Measurements from ENCODE around the gene ARHGAP8.
"Not testable (repeated sequence)": the region's sequence is repeated elsewhere in the genome, so short reads cannot be mapped to it uniquely, and the experiment has no call there.

ARHGAP8 gene

DNA sequence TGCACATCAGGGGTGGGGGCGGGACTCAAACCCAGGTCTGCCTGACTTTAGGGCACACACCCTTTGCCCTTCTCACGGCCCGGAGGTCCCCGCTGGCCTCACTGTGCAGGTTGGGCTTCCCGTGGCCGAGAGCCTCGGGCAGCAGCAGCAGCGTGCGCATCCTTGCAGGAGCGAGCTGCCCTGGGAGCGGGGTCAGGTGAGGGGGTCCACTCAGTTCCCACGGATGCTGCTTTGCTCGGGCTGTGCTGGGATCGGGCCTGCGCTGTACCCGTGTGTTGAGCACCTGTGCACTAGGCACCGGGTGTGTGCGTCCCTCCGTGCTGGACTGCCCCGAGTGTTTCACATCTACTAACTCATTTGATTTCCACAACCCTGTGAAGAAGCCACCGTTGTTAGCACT is 25.2 kb upstream of the ARHGAP8 start:
- DNase-seq = no peak

DNA sequence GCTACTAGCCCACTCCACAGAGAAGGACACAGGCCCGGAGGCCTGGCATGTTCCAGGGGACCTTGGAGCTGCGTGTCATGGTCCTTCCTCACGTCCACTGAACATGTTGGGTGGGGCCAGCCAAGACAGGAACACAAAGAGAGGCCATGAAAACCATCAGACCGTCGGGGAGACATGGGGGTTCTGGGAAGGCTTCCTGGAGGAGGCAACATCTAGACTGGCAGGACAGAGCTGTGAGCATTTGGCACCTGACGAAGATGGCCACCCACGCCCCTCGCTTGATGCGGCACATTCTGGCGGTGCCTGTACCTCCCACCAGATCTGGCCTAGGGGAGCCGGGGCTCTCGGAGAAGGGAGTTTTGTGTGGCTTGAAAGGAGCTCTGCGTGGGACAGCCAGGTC is 24.7 kb upstream of the ARHGAP8 start:
- no peak for DNase-seq

DNA sequence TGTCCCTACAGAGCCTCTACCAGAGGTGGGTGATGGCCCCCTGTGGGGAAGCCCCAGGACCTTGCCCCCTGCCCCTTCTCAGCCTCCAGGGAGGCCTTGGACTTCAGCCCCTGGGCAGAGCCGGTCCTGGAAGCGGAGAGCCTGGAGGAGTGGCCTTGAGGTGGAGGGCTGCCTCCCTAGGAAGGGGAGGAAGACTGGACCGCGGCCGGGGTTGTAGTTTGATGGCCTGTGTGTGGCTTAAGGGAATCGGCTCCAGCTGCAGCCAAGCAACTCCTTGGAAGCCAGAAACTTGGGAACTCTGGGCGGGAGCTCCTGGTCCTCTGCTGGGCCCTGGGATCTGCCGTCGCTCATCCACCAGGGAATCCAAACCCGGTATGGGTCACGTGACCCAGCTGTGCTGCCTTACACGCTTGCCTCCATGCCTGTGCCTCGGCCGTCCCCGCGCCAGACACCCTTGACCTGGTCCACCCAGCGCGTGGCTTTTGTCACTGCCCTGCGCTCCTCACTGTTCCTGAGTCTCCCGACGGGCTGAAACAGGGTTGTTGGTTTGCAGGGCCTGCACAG is 23.5 kb upstream of the ARHGAP8 start:
- DNase-seq = no peak

DNA sequence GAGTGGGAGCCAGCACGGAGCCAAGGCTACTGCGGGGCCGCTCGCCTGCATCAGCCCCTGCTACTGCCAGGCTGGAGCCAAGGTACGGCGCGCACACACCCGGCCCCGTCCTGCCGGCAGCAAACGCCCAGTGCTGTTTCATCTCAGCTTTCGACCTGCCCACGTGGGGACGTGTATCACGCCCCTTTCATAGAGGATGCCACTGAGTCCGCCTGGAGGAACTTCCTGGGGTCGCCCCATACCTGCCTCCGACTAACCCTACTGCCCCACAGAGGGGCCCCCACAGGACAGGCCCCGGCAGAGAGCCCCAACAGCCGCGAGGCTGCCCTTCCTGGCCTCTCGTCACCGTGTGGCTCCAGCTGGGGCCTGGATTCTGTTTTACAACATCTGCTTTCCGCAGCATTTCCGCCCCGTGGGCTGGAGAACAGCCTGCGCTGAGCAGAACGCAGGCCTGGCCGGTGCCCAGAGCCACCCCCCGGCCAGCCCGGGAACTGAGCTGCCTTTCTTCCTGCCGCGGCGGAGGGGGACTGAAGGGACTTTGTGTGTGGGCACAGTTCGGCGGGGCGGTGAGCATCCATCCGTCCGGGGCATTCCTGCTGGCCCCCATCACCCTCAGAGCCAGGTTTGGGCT is 22.9 kb upstream of the ARHGAP8 start:
- no peak for DNase-seq

DNA sequence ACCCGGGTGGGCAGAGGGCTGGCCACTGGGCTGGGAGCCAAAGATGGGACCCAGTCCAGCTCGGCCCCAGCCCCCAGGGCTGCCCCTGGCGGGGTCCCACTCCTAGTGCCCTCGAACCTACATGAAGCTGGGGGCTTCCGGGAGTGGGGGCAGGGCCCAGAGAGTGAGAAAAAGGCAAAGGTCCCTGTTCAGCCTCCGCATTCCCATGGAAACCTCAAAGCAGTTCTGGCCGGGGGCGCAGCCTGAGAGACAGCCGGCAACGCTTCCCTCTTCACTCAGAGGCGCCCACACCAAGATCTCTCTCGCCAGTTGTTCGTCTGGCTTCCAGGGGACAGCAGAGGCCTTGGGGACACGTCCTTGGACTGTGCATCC is 22.4 kb upstream of the ARHGAP8 start:
- DNase-seq = no peak

DNA sequence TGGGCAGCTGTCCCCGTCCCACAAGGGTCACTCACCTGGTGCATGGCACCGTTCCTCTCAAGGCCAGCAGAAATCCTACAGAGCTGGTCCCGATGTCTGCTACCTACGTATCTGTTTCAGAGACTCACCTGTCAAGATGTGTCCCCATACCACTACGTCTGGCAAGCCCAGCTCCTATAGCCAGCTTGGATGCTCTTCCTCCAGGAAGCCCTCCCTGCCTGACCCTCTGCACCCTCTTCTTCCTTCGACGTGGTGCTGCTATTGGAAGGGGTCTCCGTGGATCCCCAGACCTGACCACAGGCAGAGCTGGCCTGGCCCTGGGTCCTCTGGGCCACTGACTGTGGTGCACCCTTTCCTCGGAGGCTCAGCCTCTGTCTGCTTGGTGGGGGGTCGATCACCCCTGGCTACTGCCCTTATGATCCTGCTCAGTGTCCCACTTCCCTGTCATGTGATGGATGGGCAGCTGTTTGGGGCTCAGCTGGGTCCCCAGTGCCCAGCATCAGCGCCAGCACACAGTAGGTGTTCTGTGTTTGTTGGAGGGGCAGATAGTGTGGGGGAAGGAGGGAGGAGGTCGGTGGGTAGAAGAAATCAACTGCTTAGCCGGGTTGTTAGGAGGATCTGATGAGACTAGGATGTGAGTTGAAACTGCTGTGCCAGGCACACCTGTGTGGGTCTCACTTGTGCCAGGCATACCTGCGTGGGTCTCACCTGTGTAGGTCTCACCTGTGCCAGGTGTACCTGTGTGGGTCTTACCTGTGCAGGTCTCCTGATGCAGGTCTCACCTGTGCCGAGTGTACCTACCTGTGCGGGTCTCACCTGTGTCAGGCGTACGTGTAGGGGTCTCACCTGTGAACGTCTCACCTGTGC is 21.7 kb upstream of the ARHGAP8 start:
- DNase-seq = no peak

DNA sequence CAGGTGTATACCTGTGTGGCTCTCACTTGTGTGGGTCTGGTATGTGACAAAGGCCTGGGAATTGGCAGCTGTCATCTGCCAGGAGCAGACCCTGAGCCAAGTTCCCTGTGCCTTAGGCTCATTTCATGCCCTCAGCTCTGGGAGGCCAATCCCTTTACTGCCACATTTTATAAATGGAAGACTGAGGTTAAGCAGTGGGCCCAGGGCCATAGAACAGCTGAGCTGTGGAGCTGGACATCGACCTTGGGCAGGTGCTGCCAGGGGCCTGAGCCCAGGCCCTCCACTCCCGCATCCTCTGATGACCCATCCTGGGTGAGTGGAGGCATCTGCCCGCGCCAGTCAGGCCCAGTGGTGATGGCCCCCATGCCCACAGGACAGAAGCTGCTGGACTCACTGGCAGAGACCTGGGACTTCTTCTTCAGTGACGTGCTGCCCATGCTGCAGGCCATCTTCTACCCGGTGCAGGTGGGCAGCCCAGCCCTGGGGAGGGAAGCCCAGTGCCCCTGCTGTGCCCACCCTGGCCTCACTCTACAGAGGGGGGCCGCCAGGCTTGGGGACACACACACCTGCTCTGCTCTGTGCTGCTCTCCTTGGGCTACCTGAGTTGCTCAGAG is 20.9 kb upstream of the ARHGAP8 start:
- DNase-seq = no peak

DNA sequence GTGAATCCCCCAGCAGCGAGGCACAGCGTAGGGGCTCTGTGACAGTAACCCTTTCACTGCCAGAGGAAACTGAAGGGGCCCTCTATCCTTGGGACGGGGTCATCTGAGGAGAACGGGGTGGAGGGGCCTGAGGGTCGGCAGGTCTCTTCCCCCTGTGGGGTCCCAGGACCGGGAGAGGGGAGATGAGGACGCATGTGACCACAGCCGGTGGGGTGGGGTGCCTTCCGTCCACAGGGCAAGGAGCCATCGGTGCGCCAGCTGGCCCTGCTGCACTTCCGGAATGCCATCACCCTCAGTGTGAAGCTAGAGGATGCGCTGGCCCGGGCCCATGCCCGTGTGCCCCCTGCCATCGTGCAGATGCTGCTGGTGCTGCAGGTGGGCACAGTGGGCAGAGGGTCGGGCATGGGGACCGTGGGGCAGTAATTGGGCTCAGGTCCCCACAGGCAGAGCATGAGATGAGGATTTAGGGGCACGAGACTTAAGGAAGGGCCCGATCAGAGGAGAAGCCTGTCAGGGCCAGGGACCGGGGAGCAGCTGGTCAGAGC is 20.3 kb upstream of the ARHGAP8 start:
- DNase-seq = no peak

DNA sequence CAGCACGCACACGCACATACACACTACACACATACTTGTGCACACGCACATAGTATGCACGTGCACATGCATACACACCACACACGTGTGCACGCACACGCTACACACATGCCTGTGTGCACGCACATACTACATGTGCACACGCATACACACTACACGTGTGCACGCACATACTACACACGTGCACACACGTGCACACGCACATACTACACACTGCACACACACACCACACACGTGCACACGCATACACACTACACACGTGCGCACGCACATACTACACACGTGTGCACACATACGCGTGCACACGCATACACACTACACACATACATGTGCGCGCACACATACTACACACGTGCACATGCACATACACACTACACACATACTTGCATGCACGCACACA is 19.7 kb upstream of the ARHGAP8 start:
- no peak for DNase-seq

DNA sequence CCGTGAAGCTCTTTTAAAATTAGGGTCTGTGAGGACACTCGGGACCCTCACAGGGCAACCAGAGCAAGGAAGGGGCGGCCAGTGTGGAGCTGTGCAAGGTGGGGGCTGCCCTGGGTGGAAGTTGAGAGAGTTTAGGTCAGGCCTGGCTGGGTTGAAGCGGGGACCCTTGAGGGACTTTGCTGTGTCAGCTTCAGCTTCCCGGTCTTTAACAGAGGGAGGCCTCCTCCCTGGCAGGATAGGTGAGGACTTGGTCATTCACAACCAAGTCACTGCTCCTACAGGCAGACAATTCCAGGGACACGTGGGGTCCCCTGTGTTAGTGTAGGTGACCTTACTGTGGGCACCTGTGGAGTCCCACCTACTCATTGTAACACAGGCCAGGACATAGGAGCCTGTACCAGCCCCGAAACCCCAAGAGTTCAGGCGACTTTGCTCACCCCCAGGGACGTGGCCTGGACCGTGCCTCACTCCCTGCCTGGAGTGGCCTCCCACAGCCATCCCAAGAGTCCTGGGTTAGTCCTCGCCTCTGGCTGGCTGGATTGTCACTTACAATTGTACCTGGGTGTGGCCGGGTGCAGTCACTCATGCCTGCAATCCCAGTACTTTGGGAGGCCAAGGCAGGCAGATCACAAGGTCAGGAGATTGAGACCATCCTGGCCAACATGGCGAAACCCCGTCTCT is 18.8 kb upstream of the ARHGAP8 start:
- no peak for DNase-seq

DNA sequence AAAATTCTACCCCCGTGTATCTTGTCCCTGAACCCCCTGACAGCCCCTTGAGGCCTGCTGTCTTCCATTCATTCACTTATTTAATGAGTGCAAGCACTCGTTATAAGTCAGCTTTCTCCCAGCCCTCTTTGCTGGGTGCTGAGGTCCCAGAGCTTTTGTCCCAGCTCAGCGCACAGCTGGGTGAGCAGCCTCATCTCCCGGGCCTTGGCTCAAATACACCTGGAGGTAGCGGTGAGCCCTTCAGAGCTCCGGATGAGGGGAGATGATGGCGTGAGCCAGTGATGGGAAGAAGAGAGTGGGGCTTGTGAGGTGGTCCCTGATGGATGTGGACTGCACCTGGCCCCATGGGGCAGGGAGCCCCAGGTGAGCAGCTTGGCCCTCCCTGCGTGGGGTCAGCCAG is 18.1 kb upstream of the ARHGAP8 start:
- DNase-seq = no peak

DNA sequence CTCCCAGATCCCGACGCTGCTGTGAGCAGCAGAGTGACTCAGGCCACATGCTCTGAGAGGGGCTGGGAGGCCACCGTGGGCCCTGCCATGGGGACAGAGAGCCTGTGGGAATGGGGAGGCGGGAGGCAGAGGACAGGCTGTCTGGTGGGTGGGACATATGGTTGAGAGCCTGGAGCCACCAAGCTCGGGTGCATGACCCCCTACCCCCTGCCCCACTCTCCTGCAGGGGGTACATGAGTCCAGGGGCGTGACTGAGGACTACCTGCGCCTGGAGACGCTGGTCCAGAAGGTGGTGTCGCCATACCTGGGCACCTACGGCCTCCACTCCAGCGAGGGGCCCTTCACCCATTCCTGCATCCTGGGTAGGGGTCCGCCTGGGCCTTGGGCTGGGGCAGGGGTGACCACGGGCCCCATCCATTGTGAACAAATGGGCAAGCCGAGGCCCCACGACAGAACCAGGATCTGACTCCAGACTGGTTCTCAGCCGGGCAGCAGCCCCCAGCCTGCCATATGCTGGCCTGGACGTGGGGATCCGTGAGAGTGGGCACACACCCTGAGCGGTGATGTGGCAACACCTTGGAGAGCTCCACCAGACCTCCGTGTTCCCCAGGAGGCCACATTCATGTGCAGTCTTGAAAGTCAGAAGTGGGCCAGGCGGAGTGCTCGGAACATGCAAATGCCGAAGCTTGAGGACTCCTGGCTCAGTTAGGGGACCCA is 17.4 kb upstream of the ARHGAP8 start:
- no peak for DNase-seq

DNA sequence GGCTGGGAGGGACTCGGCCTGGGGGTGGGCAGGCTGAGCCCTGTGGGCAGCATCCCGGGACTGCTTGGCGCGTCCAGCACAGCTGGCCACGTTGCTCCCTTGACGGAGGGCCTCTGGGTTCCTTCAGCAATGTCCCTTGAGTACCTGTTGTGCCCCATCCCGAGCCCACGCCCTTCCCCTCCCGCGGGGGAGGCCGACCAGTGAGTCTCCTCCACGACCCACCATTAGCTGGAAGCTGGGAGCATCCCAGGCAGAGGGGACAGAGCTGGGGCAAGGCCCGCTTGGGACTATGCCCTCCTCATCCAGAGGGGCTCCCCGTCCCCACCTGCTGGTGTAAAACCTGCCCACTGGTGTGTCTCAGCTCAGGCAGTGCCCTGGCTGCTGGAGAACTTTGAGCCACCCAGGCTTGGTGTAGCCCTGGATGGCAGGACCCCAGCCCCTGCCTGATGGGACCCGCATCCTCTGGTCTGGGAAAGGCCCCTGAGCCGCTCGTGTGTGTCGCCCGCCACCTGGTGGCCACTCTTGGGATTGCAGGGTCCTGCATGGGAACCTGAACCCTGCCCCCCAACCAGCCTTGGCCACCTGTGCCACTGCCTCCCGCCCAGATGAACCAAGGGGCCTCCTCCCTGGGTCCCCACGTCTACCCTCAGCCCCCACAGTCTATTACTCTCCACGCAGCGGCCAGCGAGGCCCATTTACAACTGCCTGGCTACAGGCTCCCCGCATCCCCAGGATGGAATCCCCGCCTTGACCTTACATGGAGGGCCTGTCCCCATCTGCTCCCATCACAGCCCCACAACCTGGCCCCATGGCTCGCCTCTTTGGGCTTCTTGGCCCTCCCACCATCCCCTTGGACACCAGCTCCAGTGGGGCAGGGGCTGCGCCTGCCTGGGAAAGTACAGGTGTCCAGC is 16.6 kb upstream of the ARHGAP8 start:
- DNase-seq = no peak

DNA sequence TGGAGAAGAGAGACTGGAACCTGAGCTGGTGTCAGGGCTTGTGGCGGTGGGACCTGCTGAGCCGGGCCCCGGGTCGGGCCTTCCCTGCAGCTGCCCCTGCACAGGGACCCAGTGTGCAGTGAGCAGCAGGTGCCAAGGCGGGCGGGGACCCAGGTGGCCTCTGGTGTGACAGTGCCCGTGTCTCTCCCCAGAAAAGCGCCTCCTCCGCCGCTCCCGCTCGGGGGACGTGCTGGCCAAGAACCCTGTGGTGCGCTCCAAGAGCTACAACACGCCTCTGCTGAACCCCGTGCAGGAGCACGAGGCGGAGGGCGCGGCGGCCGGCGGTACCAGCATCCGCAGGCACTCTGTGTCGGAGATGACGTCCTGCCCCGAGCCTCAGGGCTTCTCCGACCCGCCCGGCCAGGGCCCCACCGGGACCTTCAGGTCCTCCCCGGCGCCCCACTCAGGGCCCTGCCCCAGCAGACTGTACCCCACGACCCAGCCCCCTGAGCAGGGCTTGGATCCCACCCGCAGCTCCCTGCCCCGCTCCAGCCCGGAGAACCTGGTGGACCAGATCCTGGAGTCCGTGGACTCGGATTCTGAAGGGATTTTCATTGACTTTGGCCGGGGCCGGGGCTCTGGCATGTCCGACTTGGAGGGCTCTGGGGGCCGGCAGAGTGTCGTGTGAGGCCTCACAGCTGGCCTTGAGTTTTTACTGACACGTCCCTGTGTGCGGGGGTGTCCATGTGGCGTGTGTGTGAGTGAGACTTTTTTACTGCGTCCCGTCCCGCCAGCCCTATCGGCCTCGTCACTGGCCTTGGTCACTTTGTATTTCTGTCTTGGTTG is 15.6 kb upstream of the ARHGAP8 start:
- no peak for DNase-seq

DNA sequence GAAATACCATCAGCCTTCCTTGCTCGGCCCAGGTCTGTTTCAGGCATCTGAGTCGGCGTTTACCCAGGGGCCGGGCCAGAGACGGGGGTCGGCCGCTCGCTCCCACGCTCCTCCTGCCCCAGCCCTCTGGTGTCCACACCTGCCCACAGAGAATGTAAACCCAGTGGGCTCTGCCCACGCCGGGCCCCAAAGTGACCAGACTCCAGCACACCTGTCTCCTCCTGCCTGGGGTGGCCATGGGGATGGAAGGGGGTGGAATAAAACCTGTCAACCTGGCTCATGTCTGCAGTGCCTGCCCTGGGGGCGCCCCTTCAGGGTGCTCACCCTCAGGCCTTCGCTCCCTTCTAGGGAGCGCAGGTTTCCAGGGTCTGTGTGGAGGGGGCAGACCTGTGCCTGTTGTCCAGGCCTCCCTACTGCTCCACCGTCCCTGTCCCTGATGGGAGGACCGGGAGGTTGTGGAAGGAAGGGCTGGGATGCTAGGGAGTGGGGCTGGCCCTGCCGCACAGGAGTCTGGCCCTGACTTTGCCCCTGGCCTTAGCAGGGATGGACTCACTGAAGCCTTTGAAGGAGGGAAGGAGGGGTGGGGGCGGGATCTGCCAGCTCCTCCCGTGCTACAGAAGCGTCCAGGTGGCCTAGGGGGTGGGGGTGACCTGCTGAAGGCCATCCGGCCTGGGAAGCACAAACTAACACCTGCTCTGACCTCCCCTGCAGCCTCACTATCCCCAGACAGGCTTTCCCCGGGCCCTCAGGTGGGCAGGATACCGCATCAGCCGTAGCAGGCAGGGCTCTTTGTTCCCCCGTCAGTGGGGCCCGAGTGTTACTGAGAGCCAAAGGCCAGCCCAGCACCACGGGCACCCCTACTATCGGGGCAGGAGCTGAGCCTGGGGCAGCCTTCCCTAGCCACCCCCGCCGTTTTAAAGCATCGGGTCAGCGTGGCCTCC is 14.7 kb upstream of the ARHGAP8 start:
- DNase-seq = no peak

DNA sequence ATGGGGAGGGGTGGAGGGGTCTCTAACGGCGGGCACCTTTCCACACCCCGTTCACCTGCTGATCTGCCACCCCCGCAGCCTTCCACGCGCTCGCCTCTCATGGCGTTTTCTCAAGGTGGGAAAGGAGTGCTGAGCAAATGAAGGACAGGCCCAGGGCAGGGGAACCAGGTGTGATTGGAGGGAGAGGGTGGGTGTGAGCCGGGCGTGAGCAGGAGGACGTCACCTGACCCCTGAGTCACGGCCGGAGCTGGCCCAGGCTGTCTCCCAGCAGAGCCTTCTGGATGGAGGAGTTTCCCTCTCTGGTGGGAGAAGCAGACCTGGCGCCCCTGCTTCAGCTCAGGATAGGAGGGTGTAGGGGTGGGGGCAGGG is 14.0 kb upstream of the ARHGAP8 start:
- DNase-seq = no peak

DNA sequence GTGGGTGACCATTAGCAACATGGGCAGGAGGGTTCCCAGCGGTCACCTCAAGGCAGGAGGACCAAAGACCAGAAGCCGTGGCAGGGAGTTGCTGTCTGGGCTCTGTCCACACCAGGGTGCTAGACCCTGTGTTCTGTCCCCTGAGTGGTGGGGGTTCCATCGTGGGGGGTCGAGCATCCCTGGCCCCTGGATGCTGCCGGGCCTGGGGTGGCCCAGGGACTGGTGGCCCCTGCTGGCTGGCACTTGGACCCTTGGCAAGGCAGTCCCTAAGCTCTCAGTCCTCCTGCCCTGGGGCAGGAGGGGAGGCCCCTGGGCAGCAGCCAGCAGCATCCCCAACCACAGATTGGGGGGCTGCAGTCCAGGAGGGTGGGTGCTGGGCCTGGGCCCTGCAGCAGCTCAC is 13.4 kb upstream of the ARHGAP8 start:
- no peak for DNase-seq

DNA sequence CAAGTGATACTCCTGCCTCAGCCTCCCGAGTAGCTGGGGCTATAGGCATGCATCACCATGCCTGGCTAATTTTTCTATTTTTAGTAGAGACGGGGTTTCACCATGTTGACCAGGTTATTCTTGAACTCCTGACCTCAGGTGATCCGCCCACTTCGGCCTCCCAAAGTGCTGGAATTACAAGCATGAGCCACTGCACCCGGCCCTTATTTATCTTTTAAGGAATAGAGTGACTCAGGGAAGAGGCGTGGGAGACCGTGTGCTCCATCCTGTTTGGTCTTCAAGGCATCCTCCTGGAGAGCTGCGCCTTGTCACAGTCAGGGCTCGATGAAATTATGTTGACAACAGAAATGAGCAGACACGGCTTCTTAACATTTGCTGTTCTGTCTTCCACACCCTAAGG is 12.7 kb upstream of the ARHGAP8 start:
- not testable (repeated sequence) for DNase-seq

DNA sequence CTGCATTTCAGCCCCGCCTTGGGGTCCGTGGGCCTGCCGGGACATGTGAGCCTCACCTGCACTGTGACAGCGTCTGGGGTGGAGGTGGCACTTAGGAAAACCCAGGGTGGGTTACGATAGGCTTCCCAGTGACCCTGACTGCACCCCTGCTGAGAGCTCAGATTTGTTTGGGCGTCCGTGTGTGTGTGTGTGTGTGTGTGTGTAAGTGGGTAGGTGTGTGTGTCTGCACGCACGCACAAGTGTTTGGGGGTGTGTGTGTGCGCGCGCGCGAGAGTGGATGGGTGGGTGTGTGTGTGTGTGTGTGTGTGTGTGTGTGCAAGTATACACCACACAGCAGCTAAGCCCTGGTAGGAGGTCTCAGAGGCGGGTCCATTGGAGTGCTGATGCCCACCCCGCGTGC is 12.1 kb upstream of the ARHGAP8 start:
- no peak for DNase-seq
